OCI-LY3 (cell line): ENCODE measurements around the gene SHISAL2A.

Experiments used
- H2AFZ ChIP-seq: fragments of 200-600, 300-600 bp; shearing (Covaris generic); 2 replicates; pipeline ENCODE4 v1.6.0; 2014; ENCODE audit warnings: antibody characterized with exemption, low read depth, low read length
- H3K27ac ChIP-seq: fragments of 200-600, 300-600 bp; sonication (generic); 2 replicates; pipeline ENCODE4 v1.5.1; 2014; ENCODE audit warnings: mild to moderate bottlenecking, low read length, moderate library complexity, mixed read lengths
- H3K27me3 ChIP-seq: fragments of 200-600, 300-600 bp; sonication (generic); 2 replicates; pipeline ENCODE4 v1.6.1; 2014; ENCODE audit warnings: low read depth, low read length, mixed read lengths
- H3K36me3 ChIP-seq: fragments of 200-600, 300-600 bp; sonication (generic); replicated peaks from 2 replicates; pipeline ENCODE3; 2014; ENCODE audit warnings: low read depth, low read length, mixed read lengths
- H3K4me1 ChIP-seq: fragments of 300-600, 200-600 bp; sonication (generic); 2 replicates; pipeline ENCODE4 v1.6.1; 2014; ENCODE audit warnings: low read length, mixed read lengths
- H3K4me2 ChIP-seq: fragments of 200-600, 300-600 bp; sonication (generic); 2 replicates; pipeline ENCODE4 v1.6.1; 2014; ENCODE audit warnings: low read length, mixed read lengths
- H3K4me3 ChIP-seq: fragments of 300-600, 200-600 bp; sonication (generic); 2 replicates; pipeline ENCODE4 v1.5.1; 2014; ENCODE audit warnings: antibody characterized with exemption, mild to moderate bottlenecking, low read length, moderate library complexity
- H3K79me2 ChIP-seq: fragments of 300-600, 200-600 bp; shearing (Covaris generic); 2 replicates; pipeline ENCODE4 v1.6.1; 2014; ENCODE audit warnings: mild to moderate bottlenecking, low read length, mixed read lengths
- H3K9ac ChIP-seq: fragments of 300-600, 200-600 bp; shearing (Covaris generic); 2 replicates; pipeline ENCODE4 v1.6.0; 2014; ENCODE audit warnings: mild to moderate bottlenecking, low read length, moderate library complexity
- H3K9me3 ChIP-seq: fragments of 200-600, 300-600 bp; shearing (Covaris generic); 2 replicates; pipeline ENCODE4 v1.6.1; 2014; ENCODE audit warnings: low read length, mixed read lengths; ENCODE audit not compliant: insufficient read depth
- H4K20me1 ChIP-seq: fragments of 200-600, 300-600 bp; sonication (generic); 2 replicates; pipeline ENCODE4 v1.6.1; 2016; ENCODE audit warnings: low read length, mixed read lengths; ENCODE audit not compliant: insufficient read depth
- EZH2phosphoT487 ChIP-seq: fragments of 200-600 bp; shearing (Covaris generic); IDR thresholded peaks from 2 replicates; pipeline ENCODE4 v1.6.1; 2018; ENCODE audit warnings: antibody characterized with exemption, mixed run types, low read depth
- TF ChIP-seq, protein P1 (sequence below): fragments of 200-600, 300-600 bp; sonication (generic); IDR thresholded peaks from 2 replicates; pipeline ENCODE4 v1.5.1; 2014; ENCODE audit warnings: antibody characterized with exemption, low read length, low read depth

The SHISAL2A gene

DNA sequence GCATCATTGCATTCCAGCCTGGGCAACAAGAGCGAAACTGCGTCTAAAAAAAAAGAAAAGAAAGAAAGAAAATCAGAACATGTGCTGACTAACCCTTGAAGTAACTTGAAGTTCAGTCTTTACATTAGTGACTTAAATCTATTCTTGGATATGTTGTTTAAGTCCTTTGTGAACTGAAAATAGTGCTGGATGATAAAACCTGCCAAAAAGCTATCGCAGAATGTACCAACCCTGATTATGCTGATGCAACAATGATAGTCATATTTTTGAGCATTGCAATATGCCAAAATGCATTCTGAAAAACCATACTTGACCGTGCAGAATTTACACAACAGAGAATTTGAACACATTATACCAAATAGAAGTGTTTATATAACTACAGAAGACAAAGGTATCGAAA, 30.7 kb downstream of the SHISAL2A start:
- TF ChIP-seq, protein P1, sequence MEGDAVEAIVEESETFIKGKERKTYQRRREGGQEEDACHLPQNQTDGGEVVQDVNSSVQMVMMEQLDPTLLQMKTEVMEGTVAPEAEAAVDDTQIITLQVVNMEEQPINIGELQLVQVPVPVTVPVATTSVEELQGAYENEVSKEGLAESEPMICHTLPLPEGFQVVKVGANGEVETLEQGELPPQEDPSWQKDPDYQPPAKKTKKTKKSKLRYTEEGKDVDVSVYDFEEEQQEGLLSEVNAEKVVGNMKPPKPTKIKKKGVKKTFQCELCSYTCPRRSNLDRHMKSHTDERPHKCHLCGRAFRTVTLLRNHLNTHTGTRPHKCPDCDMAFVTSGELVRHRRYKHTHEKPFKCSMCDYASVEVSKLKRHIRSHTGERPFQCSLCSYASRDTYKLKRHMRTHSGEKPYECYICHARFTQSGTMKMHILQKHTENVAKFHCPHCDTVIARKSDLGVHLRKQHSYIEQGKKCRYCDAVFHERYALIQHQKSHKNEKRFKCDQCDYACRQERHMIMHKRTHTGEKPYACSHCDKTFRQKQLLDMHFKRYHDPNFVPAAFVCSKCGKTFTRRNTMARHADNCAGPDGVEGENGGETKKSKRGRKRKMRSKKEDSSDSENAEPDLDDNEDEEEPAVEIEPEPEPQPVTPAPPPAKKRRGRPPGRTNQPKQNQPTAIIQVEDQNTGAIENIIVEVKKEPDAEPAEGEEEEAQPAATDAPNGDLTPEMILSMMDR = no peak
- TF ChIP-seq EZH2phosphoT487 = no peak
- Histone ChIP-seq H4K20me1 (no peaks in the 10 kb centered on the region), H3K36me3 (no peaks in the 10 kb centered on the region), H3K4me3 (no peak overlapping the region), H3K27ac (no peak overlapping the region), H3K9me3 (no peaks in the 10 kb centered on the region), H2AFZ (no peak overlapping the region), H3K79me2 (no peaks in the 10 kb centered on the region), H3K9ac (no peak overlapping the region), H3K27me3 (no peaks in the 10 kb centered on the region), H3K4me2 (no peak overlapping the region), H3K4me1 (peaks cover 24% of the 10 kb centered on the region)

DNA sequence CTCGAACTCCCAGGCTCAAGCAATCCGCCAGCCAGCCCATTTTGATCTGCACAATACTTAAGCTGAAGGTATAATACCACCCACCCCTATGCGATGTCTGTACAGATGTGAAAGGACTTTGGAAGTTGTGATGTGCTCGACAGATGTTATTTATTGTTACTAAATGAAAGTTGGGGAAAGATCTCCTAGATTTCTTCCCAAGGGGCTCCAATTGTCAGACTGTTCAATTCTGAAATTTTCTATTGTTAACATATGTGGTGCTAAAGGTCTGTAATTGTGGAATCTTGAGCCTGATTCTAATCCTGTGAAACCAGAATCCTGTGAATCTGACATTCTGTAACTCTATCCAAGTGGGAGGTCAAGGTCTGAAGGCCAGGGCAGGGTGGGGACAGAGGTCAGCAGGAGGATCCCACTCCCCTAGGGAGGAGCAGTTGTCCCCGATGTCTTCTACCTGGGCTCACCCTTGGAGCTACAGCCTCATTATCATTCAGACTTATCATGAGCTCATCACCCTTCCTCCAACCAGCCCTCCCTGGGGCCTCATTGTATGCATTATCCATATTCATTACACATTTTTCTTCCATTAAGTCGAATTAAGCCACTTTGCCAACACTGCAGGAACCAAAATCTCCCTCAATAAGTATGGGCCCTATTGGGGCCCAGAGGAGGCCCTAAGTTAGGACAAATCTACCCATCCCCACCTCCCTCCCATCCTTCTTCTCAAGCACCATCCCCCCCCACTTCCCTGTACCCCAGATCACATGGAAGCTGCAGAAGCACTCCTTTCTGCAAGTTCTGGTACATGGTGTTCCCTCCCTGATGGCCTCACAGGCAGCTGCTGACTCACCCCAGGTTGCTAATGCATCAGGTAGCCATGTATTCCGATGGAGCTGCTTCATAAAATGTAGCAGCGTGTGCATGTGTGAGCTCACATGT, 32.3 kb downstream of the SHISAL2A start:
- no peaks in the 10 kb centered on the region for H3K79me2 ChIP-seq

DNA sequence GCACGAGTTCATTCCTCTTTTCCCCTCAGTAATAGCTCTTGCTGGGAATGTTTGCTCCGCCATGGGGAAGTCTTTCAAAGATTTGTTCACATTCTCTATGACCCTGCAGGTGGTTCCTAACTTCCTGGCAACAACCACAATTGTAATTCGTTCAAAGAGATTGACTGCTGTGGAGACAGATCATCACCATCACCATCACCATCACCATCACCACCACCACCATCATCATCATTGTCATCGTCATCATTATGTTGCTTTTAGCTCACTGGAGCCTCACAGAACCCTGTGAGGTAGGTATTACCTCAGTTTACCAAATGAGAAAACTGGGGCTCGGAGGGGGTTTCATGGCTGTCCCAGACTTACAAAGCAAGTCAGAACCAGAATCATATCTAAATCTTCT, 34.3 kb downstream of the SHISAL2A start:
- no peak overlapping the region for H2AFZ ChIP-seq
- H3K27me3 ChIP-seq = no peaks in the 10 kb centered on the region
- peaks cover 11% of the 10 kb centered on the region; the same call in 1 of the 2 replicates for H3K4me1 ChIP-seq
- no peak overlapping the region for H3K9ac ChIP-seq
- no peak overlapping the region for H3K4me2 ChIP-seq
- no peak overlapping the region for H3K4me3 ChIP-seq
- no peaks in the 10 kb centered on the region for H3K9me3 ChIP-seq
- no peaks in the 10 kb centered on the region for H4K20me1 ChIP-seq
- no peak overlapping the region for H3K27ac ChIP-seq
- H3K79me2 ChIP-seq = no peaks in the 10 kb centered on the region
- H3K36me3 ChIP-seq = no peaks in the 10 kb centered on the region
- no peak for TF ChIP-seq EZH2phosphoT487
- TF ChIP-seq, protein P1 = no peak

More for the DNA sequence above, 32.3 kb downstream of the SHISAL2A start:
- no peak overlapping the region for H3K9ac ChIP-seq
- H3K27ac ChIP-seq = no peak overlapping the region
- TF ChIP-seq, protein P1 = no peak
- H3K4me3 ChIP-seq = no peak overlapping the region
- no peaks in the 10 kb centered on the region for H4K20me1 ChIP-seq
- H3K27me3 ChIP-seq = no peaks in the 10 kb centered on the region
- H3K9me3 ChIP-seq = no peaks in the 10 kb centered on the region
- H3K36me3 ChIP-seq = no peaks in the 10 kb centered on the region
- no peak overlapping the region for H2AFZ ChIP-seq
- no peak overlapping the region for H3K4me2 ChIP-seq
- peaks cover 15% of the 10 kb centered on the region for H3K4me1 ChIP-seq

DNA sequence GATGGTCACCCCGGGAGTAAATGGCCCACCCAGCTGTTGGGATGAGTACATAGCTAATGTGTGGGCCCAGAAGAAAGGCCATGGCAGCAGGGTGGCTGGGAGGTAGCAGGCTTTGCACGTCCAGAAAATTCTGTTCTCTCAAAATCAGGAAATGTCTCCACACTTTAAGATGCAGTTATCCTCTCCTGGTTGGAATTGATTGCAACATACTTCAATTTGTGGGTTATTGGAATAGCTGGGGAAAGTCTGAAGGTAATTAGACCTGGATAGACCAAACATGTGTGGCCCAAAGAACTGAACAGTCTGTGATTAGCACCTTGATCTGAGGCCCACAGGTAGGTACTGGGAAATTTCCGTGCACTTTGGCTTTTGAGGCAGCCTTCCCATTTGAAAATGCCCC, 35.0 kb downstream of the SHISAL2A start:
- no peak overlapping the region for H3K4me2 ChIP-seq
- no peaks in the 10 kb centered on the region for H3K27me3 ChIP-seq
- no peak overlapping the region for H3K4me3 ChIP-seq
- no peak overlapping the region for H3K27ac ChIP-seq
- no peaks in the 10 kb centered on the region for H3K79me2 ChIP-seq
- no peaks in the 10 kb centered on the region for H3K9me3 ChIP-seq
- peaks cover 11% of the 10 kb centered on the region; the same call in 1 of the 2 replicates for H3K4me1 ChIP-seq
- no peaks in the 10 kb centered on the region for H4K20me1 ChIP-seq
- no peak overlapping the region for H2AFZ ChIP-seq
- no peak overlapping the region for H3K9ac ChIP-seq
- no peak for TF ChIP-seq EZH2phosphoT487
- TF ChIP-seq, protein P1 = no peak
- H3K36me3 ChIP-seq = no peaks in the 10 kb centered on the region
